Renal pelvis (tissue), 4 donors: ENCODE data around the gene SUPV3L1. TPM values are rescaled to one million over a fixed set of nuclear protein-coding genes. Genes with fewer than 3 reads are reported as not detected.
"Not testable (repeated sequence)": the region's sequence is repeated elsewhere in the genome, so short reads cannot be mapped to it uniquely, and the experiment has no call there.

Source experiments
- DNase-seq: peaks from one replicate; pipeline ENCODE4 v3.0.0-alpha.2; 2013
- polyA plus RNA-seq, 3 donors: library from polyadenylated mRNA; unstranded; fragments of 120-200 nt; gene quantifications; one replicate each; pipeline ENCODE4 v1.2.1, GENCODE V29; 2013; ENCODE audit not compliant: insufficient read length in 3 of 3

SUPV3L1 gene
- polyA plus RNA-seq, 3 donors: 38.1 to 47.5 (median 39.8) TPM

DNA sequence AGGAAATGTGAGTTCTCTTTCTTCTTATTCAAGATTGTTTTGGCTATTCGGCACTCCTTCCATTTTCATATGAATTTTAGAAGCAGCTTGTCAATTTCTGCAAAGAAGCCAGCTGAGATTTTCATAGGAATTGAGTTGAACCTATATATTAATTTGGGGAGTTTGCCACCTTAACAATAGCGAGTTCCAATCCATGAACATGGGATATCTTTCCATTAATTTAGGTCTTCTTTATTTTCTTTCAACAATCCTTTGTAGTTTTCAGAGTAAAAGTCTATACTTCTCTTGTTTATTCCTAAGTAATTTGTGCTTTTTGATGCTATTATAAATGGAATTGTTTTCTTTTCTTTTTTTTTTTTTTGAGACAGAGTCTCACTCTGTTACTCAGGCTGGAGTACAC is 71.4 kb downstream of the SUPV3L1 start:
- not testable (repeated sequence) for DNase-seq

DNA sequence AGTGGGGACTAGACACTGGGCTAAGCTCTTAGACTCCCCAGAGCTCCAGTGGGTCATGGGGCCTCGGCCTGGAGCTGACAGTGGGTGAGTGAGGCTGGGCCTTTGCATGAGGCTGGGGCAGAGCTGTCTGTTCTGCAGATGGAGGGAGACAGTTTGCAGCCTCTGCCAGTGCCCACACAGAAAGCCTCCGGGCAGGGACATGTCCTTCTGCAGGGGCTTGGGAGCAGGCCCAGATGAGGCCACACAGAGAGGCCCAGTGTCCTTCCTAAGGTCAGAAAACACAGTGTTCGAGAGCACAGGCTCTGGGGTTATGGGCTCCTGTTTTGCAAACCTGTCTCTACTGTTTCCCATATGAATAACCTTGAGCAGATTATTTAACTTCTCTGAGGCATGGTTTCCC is 73.1 kb downstream of the SUPV3L1 start:
- DNase-seq: no peak

DNA sequence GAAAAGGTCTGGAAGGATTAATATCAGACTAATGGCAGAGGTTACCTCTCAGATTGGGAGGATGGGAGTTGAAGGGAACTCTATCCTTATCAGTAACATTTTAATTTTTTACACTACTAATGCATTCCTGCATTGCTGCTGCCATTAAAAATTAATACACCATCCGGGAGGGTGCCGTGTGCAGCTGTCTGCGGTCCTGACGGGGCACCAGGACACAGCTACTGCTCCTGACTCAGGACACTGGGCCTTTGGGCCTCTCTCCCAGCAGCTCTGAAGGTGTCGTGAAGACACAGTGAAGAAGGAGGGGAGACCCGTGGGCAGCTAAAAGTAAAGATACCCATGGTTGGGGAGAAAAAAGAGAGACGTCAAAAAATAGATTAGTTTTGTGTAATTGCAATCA is 74.8 kb downstream of the SUPV3L1 start:
- no peak for DNase-seq

Other genes starting within 250 kb of the SUPV3L1 start
- 10 to 100 TPM; 49.7 to 56.6 (median 50.4) TPM for gene DDX21, start 224.1 kb upstream of the SUPV3L1 start, polyA plus RNA-seq
- gene KIFBP, start 191.4 kb upstream of the SUPV3L1 start, polyA plus RNA-seq: 10 to 100 TPM; 31.4 to 33.8 (median 33.3) TPM
- gene SRGN, start 92.1 kb upstream of the SUPV3L1 start, polyA plus RNA-seq: 10 to 100 TPM; 10.2 to 16.7 (median 14.5) TPM
- gene VPS26A, start 56.1 kb upstream of the SUPV3L1 start, polyA plus RNA-seq: 10 to 100 TPM; 75.8 to 84.8 (median 77.7) TPM
- 10 to 100 TPM; 15.8 to 21.0 (median 19.3) TPM for gene HKDC1, start 40.1 kb downstream of the SUPV3L1 start, polyA plus RNA-seq
- 10 to 100 TPM; 48.5 to 56.6 (median 51.2) TPM for gene HK1, start 98.3 kb downstream of the SUPV3L1 start, polyA plus RNA-seq
- under 1 TPM; 0.16 to 0.34 (median 0.29) TPM for gene TACR2, start 236.7 kb downstream of the SUPV3L1 start, polyA plus RNA-seq